Astrocyte of the cerebellum (primary cell): ENCODE measurements around the gene HEXIM2.

Experiments used
- DNase-seq: peaks from one replicate; pipeline ENCODE4 v3.0.0-alpha.2; 2011; ENCODE audit warnings: low read depth
- H3K4me3 ChIP-seq: 2 replicates; pipeline ENCODE4 v1.5.1; 2011; ENCODE audit warnings: mild to moderate bottlenecking, low read depth, low read length, moderate library complexity
- CTCF ChIP-seq: IDR thresholded peaks from 2 replicates; pipeline ENCODE4 v1.5.1; 2012; ENCODE audit warnings: low read length, low read depth, moderate library complexity, mild to moderate bottlenecking; ENCODE audit errors: missing control alignments
- in situ Hi-C: cut with HindIII; loops from 2 replicates; pipeline ENCODE4 v1.10.0; 2017; ENCODE audit warnings: low sequenced_read_pairs

The HEXIM2 gene

GRCh38 chr17:45161288-45162024 is at the start of gene HEXIM2:
TSS of gene HEXIM2 (plus strand) at chr17:45161875. CDS start at chr17:45162794, 919 bp downstream.
- in situ Hi-C loops: no loop called here
- no peak for TF ChIP-seq CTCF
- peak within 1 kb of the TSS; percentile 98 for H3K4me3 ChIP-seq
- peak; percentile 100 for DNase-seq

GRCh38 chr17:45112559-45113423 is 48.9 kb upstream of the HEXIM2 start:
- no peak for TF ChIP-seq CTCF
- in situ Hi-C loops: no loop called here
- no peak overlapping the region for H3K4me3 ChIP-seq
- DNase-seq: no peak

GRCh38 chr17:45113424-45113754 is 48.3 kb upstream of the HEXIM2 start:
- H3K4me3 ChIP-seq: no peak overlapping the region
- in situ Hi-C loops: no loop called here
- TF ChIP-seq CTCF: no peak
- no peak for DNase-seq

- DNase-seq: no peak
- in situ Hi-C loops: no loop called here
- no peak for TF ChIP-seq CTCF
- H3K4me3 ChIP-seq: no peak overlapping the region
Observed at GRCh38 chr17:45114117-45114932, 47.4 kb upstream of the HEXIM2 start.

- in situ Hi-C loops: no loop called here
- no peak for DNase-seq
- no peak overlapping the region for H3K4me3 ChIP-seq
- TF ChIP-seq CTCF: no peak
Observed at GRCh38 chr17:45115015-45115625, 46.6 kb upstream of the HEXIM2 start.

- H3K4me3 ChIP-seq: no peak overlapping the region
- no peak for TF ChIP-seq CTCF
- in situ Hi-C loops: no loop called here
- no peak for DNase-seq
Observed at GRCh38 chr17:45115871-45116270, 45.8 kb upstream of the HEXIM2 start.
